Measurements from ENCODE around the gene ABTB2. TPM values are rescaled to one million over a fixed set of nuclear protein-coding genes. Genes with fewer than 3 reads are reported as not detected.
"Not testable (repeated sequence)": the region's sequence is repeated elsewhere in the genome, so short reads cannot be mapped to it uniquely, and the experiment has no call there.

ABTB2 gene
- total RNA-seq, 1 donor from 2014 or later: 9.8 TPM

- DNase-seq (ENCODE audit: low spot score): peak; percentile 84
These were observed 94.2 kb downstream of the ABTB2 start for GRCh38 chr11:34263441-34264091.

- DNase-seq (ENCODE audit: low spot score): no peak
These were observed 95.2 kb downstream of the ABTB2 start for GRCh38 chr11:34262531-34263081.

- no peak for DNase-seq (ENCODE audit: low spot score)
These were observed 96.0 kb downstream of the ABTB2 start for GRCh38 chr11:34261820-34262219.

GRCh38 chr11:34261095-34261494, 96.7 kb downstream of the ABTB2 start:
- no peak for DNase-seq (ENCODE audit: low spot score)

GRCh38 chr11:34260072-34260575, 97.7 kb downstream of the ABTB2 start:
- DNase-seq (ENCODE audit: low spot score): no peak

GRCh38 chr11:34259087-34259486, 98.7 kb downstream of the ABTB2 start:
- no peak for DNase-seq (ENCODE audit: low spot score)

GRCh38 chr11:34256626-34257025, 101.2 kb downstream of the ABTB2 start:
- no peak for DNase-seq (ENCODE audit: low spot score)

GRCh38 chr11:34256150-34256549, 101.7 kb downstream of the ABTB2 start:
- DNase-seq (ENCODE audit: low spot score): no peak

GRCh38 chr11:34255101-34255500, 102.7 kb downstream of the ABTB2 start:
- DNase-seq (ENCODE audit: low spot score): no peak

GRCh38 chr11:34254011-34254410, 103.8 kb downstream of the ABTB2 start:
- DNase-seq (ENCODE audit: low spot score): no peak

GRCh38 chr11:34252651-34253050, 105.2 kb downstream of the ABTB2 start:
- no peak for DNase-seq (ENCODE audit: low spot score)

GRCh38 chr11:34252015-34252414, 105.8 kb downstream of the ABTB2 start:
- no peak for DNase-seq (ENCODE audit: low spot score)

GRCh38 chr11:34251589-34251980, 106.2 kb downstream of the ABTB2 start:
- no peak for DNase-seq (ENCODE audit: low spot score)

- peak; percentile 18 for DNase-seq (ENCODE audit: low spot score)
These were observed 106.8 kb downstream of the ABTB2 start for GRCh38 chr11:34250732-34251588.

GRCh38 chr11:34250211-34250610, 107.6 kb downstream of the ABTB2 start:
- DNase-seq (ENCODE audit: low spot score): no peak

- no peak for DNase-seq (ENCODE audit: low spot score)
These were observed 108.4 kb downstream of the ABTB2 start for GRCh38 chr11:34249439-34249838.

- DNase-seq (ENCODE audit: low spot score): not testable (repeated sequence)
These were observed 111.3 kb downstream of the ABTB2 start for GRCh38 chr11:34246511-34246910.

GRCh38 chr11:34245041-34245440, 112.8 kb downstream of the ABTB2 start:
- DNase-seq (ENCODE audit: low spot score): no peak

GRCh38 chr11:34243600-34244464, 114.0 kb downstream of the ABTB2 start:
- peak; percentile 65 for DNase-seq (ENCODE audit: low spot score)

- no peak for DNase-seq (ENCODE audit: low spot score)
These were observed 115.7 kb downstream of the ABTB2 start for GRCh38 chr11:34242037-34242625.

- DNase-seq (ENCODE audit: low spot score): no peak
These were observed 117.7 kb downstream of the ABTB2 start for GRCh38 chr11:34240150-34240494.
